Activated naive CD4-positive, alpha-beta T cell treated with anti-CD3 and anti-CD28 coated beads, Interleukin-2, amount 50 U/mL, for 72 hours (primary cell): Measurements from ENCODE around the gene SARS1. TPM values are rescaled to one million over a fixed set of nuclear protein-coding genes. Genes with fewer than 3 reads are reported as not detected.

Source experiments
- ATAC-seq, 2 donors: fragments of 150-1000 bp; cut with Tn5 transposase; 2 replicates each; pipeline ENCODE4 v1.10.0; 2021; ENCODE audit warnings: mild to moderate bottlenecking in 2 of 2, moderate library complexity in 2 of 2
- DNase-seq, 2 donors: peaks; one replicate each; pipeline ENCODE4 v3.0.0; 2021 to 2022; ENCODE audit warnings: low spot score in 2 of 2
- H3K27ac Mint-ChIP-seq, 2 donors: one replicate each; pipeline ENCODE4 v1.8.0; 2022; ENCODE audit warnings: mild to moderate bottlenecking in 2 of 2, mixed read lengths in 2 of 2
- H3K36me3 Mint-ChIP-seq, 2 donors: one replicate each; pipeline ENCODE4 v1.8.0; 2022; ENCODE audit warnings: mixed read lengths in 2 of 2
- H3K9me3 Mint-ChIP-seq, 2 donors: one replicate each; pipeline ENCODE4 v1.8.0; 2022; ENCODE audit warnings: mixed read lengths in 2 of 2
- total RNA-seq, 2 donors: library from RNA; stranded (reverse); gene quantifications; one replicate each; pipeline ENCODE4 v1.2.3, GENCODE V29; 2022

Gene SARS1
- total RNA-seq, 2 donors from 2014 or later: 179 to 273 TPM

DNA sequence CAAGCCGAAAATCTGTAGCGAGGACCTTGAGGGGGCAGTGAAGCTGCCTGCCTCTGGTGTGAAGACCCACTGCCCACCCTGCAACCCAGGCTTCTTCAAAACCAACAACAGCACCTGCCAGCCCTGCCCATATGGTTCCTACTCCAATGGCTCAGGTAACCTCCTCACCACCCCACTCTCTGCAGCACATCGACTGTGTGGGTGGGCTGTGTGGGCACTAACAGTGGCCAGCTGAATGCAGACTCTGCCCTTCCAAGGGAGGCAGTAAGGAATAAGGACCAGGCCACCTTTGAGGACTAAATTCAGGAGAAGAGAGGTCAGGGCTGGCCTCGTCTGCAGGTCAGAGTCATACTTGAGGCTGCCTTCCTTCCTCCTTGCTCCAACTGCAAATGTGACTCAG, 25.5 kb upstream of the SARS1 start:
- Mint-ChIP-seq H3K9me3 (no peaks in the 10 kb centered on the region), H3K27ac (no peak overlapping the region), H3K36me3 (no peaks in the 10 kb centered on the region)
- DNase-seq (no peak), ATAC-seq (no peak)

DNA sequence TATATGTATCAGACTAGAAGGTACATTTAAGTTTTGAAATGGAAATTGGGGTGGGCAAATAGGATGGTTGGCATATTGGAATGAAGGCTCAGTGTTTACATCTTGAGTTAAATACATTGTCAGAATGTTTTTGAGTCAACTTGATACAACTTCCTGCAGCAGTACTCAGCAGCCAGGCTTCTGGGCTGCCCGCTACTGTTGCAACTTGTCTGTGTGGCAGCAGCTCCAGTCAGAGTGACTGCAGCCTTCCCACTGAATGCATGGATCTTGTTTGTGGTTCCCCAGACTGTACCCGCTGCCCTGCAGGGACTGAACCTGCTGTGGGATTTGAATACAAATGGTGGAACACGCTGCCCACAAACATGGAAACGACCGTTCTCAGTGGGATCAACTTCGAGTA, 24.9 kb upstream of the SARS1 start:
- DNase-seq (no peak), ATAC-seq (no peak)
- Mint-ChIP-seq H3K36me3 (no peaks in the 10 kb centered on the region), H3K9me3 (no peaks in the 10 kb centered on the region), H3K27ac (no peak overlapping the region)

DNA sequence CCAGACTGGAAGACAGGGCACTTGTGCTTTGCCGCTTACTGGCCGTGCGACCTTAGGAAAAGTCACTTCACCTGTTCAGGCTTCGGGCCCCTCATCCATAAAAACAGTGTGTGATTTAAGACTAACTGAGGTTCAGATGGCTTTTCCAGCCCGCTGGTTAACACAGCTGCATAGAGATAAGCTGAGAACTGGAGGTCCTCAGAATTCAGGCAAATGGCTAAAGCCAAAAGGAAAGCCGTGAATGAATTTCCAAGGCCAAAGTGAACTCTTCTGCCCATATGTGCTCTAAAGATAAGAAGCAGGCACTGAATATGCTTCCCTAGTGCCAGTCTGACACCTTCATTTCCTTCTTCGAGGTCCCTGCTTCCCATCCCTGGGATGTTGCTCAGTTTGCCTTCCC, 23.5 kb upstream of the SARS1 start:
- no peak overlapping the region for H3K27ac Mint-ChIP-seq

DNA sequence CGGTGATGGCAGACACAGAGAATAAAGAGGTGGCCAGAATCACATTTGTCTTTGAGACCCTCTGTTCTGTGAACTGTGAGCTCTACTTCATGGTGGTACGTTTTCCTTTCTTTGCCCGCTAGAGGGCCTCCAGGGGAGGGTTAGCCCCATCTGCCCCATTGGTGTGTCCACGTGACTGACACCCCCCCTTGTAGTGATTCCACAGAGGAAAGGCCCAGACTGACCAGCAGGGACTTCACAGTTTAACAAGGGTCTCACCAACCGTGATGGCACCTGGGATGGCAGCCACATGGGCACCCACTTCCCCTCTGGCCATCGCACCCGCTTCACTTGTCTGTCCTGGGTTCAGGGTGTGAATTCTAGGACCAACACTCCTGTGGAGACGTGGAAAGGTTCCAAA, 22.3 kb upstream of the SARS1 start:
- Mint-ChIP-seq H3K27ac (no peak overlapping the region), H3K9me3 (no peaks in the 10 kb centered on the region), H3K36me3 (no peaks in the 10 kb centered on the region)
- no peak for DNase-seq
- ATAC-seq: no peak

More for the DNA sequence above, 23.5 kb upstream of the SARS1 start:
- DNase-seq (no peak), ATAC-seq (no peak)
- no peaks in the 10 kb centered on the region for H3K36me3 Mint-ChIP-seq
- no peaks in the 10 kb centered on the region for H3K9me3 Mint-ChIP-seq

DNA sequence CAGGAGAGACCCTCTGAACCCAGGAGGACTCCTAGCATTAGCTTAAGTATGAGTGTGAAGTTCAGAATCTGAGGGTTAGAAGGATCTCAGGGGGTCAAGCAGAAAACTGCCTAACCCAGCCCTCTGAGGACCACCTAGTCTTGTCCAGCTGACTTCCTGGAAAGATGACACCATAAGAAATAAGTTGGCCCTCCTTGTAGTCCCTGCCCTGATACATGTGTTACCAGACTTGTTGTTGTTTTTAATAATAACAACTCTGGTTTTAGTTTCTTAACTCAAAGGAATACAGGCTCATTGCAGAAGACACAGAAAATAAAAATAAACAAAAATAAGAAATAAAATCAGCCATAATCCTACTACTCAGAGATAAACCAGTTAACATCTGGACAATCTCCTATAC, 21.8 kb upstream of the SARS1 start:
- Mint-ChIP-seq H3K27ac (no peak overlapping the region), H3K36me3 (no peaks in the 10 kb centered on the region), H3K9me3 (no peaks in the 10 kb centered on the region)
- no peak for DNase-seq
- ATAC-seq: no peak

DNA sequence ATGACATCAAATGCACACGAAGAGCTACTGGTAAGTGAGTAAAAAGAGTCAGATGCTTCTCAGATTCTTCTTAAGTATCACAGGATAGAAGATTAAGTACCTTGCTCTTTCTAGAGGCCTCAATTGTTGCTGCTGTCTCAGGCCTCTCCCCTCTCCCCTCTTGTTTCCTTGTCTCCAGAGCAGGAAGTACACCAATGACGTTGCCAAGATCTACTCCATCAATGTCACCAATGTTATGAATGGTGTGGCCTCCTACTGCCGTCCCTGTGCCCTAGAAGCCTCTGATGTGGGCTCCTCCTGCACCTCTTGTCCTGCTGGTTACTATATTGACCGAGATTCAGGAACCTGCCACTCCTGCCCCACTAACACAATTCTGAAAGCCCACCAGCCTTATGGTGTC, 21.3 kb upstream of the SARS1 start:
- no peaks in the 10 kb centered on the region for H3K9me3 Mint-ChIP-seq
- ATAC-seq (no peak), DNase-seq (no peak)
- no peaks in the 10 kb centered on the region for H3K36me3 Mint-ChIP-seq
- no peak overlapping the region for H3K27ac Mint-ChIP-seq

DNA sequence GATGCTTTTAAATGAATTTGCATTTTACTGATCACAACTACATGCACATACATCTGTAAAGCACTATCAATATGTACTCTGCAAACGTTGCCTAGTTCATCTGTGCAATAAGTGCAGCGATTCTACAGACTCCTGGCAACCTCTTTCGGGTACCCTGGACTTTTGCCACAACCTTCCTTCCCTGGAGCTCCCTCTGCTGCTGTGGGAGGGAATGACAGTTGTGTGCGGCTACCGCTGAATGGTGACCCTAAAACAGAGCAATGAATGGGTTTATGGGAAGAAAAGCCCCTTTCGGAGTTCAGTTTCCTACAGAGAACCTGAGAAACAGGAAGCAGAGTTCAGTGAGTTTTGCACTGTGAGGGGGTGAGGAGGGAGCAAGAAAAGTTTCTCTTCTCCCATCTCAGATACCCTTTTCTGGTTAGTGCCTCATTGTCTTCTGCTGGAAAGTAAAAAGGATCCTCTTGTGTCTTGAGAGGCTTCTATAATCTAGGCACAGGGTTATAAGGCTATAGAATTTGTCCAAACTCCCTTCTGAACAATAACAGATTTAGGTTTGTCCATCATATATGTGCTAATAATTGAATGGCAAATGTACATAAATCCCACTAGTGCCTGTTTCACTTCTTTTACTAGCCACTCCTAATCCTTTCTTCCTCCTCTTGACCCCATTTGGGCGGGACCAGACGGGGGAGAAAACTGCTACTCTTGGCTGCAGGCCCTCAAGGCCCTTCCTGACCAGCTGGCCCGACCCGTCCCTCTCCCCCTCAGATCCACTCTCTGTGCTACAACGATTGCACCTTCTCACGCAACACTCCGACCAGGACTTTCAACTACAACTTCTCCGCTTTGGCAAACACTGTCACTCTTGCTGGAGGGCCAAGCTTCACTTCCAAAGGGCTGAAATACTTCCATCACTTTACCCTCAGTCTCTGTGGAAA, 19.8 kb upstream of the SARS1 start:
- Mint-ChIP-seq H3K27ac (no peak overlapping the region), H3K36me3 (no peaks in the 10 kb centered on the region), H3K9me3 (no peaks in the 10 kb centered on the region)
- DNase-seq (peak in 1 of 2 donors; percentile 79), ATAC-seq (peak; percentile 44 to 65)

DNA sequence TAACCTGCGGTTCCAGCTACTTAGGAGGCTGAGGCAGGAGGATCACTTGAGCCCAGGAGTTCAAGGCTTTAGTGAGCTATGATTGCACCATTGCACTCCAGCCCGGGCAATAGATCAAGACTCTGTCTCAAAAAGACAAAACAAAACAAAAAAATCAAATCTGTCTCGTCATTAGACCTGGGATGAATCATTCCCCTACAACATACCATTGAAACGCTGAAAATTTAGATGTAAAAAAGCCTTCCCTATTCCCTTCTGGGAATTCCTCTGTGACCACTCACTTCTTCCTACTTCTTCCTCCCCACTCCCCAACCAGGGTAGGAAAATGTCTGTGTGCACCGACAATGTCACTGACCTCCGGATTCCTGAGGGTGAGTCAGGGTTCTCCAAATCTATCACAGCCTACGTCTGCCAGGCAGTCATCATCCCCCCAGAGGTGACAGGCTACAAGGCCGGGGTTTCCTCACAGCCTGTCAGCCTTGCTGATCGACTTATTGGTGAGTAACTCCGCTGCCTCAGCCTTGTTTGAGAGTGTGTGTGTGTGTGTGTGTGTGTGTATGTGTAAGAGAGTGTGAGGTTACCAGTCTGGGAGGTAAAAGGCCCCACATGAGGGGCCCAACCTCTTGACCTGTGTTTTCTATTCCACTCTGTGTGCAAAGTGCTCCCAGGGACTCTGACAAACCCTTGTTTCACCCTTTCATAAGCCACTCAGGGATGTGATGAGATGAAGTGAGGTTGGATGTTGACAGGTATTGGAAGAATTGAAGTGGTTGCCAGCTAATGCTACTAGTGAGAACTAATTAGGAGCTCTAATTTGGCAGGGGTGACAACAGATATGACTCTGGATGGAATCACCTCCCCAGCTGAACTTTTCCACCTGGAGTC, 16.3 kb upstream of the SARS1 start:
- peak; percentile 65 to 76 for ATAC-seq
- H3K27ac Mint-ChIP-seq: no peak overlapping the region
- DNase-seq: no peak
- no peaks in the 10 kb centered on the region for H3K9me3 Mint-ChIP-seq
- no peaks in the 10 kb centered on the region for H3K36me3 Mint-ChIP-seq

DNA sequence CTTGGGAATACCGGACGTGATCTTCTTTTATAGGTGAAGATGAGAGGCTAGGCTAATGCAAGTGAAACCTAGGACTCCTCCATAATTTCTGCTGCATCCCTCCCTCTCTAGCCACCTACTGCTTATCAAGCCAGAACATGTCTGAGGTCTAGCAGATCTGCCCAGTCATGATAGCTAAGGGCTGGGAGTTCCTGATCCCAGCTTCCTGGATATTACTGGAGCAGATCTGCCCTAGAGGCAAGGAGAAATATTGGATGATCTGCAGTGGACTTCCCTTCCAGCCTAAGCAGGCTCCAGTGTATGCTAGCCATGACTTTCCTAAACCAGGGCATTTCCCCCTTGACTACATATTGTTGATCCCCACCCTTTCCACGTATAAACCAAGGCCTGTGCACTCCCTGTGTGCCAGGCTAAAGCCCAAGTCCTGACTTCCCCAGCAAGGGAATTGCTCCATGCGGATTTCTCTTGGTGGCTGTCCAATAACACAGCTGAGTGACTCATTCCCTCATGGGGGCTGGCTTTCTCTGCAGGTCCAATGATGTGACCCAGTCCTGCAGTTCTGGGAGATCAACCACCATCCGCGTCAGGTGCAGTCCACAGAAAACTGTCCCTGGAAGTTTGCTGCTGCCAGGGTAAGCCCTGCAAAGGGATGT, 15.5 kb upstream of the SARS1 start:
- DNase-seq (no peak), ATAC-seq (no peak)
- Mint-ChIP-seq H3K9me3 (no peaks in the 10 kb centered on the region), H3K27ac (no peak overlapping the region), H3K36me3 (no peaks in the 10 kb centered on the region)

DNA sequence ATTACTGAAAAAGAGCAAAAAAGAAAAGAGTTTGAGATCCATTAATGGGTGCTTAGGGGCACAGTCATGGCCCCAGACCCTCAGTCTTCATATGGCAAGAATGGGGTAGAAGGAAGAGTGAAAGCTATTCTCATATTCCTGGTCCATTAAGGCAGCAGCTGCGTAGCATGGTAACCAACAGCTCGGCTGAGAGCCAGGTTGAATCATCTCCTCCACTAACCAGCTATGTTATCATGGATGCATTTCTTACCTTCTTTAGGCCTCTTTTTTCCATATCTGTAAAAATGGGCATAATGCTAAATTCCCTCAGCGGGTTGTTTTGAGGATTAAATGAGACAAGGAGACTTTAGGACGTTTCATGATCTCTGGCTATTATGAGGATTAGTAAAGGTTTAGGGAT, 15.0 kb upstream of the SARS1 start:
- no peaks in the 10 kb centered on the region for H3K36me3 Mint-ChIP-seq
- no peak overlapping the region for H3K27ac Mint-ChIP-seq
- ATAC-seq (no peak), DNase-seq (no peak)
- H3K9me3 Mint-ChIP-seq: no peaks in the 10 kb centered on the region

DNA sequence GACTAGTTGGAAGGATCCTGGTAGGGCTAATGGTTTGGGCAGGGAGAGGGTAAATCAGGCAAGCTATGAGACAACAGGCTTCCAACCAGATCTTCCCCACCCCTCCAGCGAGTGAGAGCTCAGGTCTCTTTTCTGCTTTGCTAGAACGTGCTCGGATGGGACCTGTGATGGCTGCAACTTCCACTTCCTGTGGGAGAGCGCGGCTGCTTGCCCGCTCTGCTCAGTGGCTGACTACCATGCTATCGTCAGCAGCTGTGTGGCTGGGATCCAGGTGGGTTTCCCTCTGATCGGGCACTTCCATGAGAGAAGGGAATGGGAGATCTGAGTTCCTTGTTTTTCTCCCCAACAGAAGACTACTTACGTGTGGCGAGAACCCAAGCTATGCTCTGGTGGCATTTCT, 14.0 kb upstream of the SARS1 start:
- ATAC-seq: no peak
- H3K27ac Mint-ChIP-seq: peak overlapping the region; percentile 9 to 13
- H3K36me3 Mint-ChIP-seq: no peaks in the 10 kb centered on the region
- no peaks in the 10 kb centered on the region for H3K9me3 Mint-ChIP-seq
- no peak for DNase-seq

DNA sequence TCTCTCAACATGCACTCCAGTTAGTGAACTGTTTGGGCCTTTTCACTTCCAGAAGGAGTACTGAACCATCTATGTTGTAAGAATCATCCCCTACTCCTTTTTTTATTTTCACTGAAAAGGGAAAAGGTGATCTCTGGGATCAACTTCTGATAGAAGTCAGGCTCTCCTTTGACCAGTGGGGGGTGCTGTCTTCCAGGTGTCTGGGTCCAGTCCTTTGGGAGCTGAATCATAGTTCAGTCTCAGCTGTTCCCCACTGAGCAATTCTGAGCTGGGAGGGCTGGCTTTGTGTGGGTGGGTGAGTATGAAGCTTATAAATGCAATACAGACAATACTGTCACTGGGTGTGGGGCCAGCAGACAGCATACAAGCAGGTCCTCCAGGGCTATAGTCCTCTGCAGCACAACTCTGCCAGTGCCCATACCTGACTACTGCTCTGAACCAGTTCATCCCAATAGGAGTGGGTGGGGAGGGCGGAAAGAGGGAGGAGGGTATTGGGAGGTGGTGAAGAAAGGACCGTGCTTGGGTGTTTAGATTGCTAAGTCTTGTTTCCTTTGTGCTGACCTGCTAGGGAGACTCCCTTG, 12.5 kb upstream of the SARS1 start:
- H3K9me3 Mint-ChIP-seq: no peaks in the 10 kb centered on the region
- H3K36me3 Mint-ChIP-seq: no peaks in the 10 kb centered on the region
- peak; percentile 65 to 75 for DNase-seq
- peak; percentile 86 to 90 for ATAC-seq
- H3K27ac Mint-ChIP-seq: peak overlapping the region in 1 of 2 donors; percentile 56

DNA sequence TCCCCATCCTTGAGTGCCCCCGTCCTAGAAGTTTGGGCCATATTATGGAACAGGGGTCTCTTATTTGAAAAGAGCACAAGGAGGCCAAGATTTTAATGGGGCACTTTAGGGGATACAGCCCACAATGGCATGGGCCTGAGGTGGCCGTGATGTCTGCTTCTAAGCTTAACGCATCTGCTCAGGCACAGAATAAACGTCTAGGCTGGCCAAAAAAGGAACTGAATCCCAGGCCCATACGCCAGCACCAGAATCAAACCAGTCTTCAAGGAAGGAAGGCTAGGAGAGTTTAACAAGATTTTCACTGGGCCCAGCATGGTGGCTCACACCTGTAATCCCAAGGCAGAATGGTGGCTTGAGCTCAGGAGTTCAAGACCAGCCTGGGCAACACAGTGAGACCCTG, 9.2 kb upstream of the SARS1 start:
- Mint-ChIP-seq H3K27ac (no peak overlapping the region), H3K36me3 (no peaks in the 10 kb centered on the region), H3K9me3 (no peaks in the 10 kb centered on the region)
- ATAC-seq (no peak), DNase-seq (no peak)

DNA sequence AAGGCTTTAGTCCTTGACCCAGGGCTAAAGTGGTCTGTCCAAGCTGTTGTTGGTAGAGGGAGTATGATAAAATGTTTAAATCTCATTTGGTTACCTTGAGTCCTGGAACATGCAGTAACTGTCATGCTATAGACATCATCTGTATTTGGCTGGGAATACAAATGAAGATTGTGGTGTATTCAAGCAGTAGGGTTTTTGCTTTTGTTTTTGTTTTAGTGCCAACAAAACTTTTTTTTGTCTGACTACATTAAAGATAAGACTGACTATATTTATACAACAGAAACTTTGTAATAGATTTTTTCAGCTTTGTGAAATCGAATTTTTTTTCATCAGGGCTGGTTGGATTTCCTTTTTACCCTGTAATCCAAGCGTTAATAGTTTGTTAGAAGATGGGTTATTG, 7.4 kb upstream of the SARS1 start:
- no peaks in the 10 kb centered on the region for H3K36me3 Mint-ChIP-seq
- no peak for ATAC-seq
- H3K9me3 Mint-ChIP-seq: no peaks in the 10 kb centered on the region
- no peak for DNase-seq
- H3K27ac Mint-ChIP-seq: no peak overlapping the region

DNA sequence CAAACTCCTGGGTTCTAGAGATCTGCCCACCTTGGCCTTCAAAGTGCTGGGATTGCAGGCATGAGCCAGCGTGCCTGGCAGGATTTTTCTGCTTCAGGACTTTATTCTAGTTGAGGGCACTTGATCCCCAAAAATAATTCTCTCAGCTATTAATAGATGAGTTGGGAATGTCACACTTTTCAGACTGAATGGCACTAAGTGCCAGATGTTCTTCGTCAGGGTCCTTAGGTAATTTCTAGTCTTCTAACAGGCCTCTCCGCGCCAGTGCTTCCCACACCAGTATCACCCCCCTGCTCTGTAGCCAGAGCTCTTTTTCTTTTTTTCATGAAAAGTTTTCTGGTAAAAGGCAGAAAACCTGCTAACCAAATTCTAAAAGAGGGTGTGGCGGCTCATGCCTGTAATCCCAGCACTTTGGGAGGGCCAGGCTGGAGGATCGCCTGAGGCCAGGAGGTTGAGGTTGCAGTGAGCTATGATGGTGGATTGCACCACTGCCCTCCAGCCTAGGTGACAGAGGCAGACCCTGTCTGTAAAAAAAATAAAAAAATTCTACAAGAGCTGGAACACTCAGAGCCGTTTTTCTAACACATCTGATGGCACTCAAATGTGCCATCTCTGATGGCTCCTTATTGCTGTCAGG, 6.1 kb upstream of the SARS1 start:
- Mint-ChIP-seq H3K27ac (no peak overlapping the region), H3K36me3 (no peaks in the 10 kb centered on the region), H3K9me3 (no peaks in the 10 kb centered on the region)
- DNase-seq: no peak
- ATAC-seq: no peak

DNA sequence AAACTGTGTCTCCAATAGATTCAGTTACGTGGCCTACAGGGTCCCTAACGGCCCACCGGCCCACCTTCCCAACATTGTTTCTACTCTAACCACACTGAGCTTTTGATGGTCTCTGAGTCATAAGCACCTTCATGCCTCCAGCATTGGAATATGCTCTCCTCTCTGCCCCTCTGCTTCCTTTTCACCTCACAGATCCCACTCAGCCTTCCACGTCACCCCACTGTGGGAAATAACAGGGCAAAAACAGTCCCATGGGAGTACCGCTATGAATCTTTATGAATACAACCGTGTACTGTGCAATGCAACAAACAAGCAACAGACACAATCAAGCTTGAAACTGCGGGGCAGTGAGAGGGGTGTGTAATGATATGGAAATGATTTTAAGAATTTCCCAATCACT, 5.3 kb upstream of the SARS1 start:
- Mint-ChIP-seq H3K36me3 (no peaks in the 10 kb centered on the region), H3K27ac (no peak overlapping the region), H3K9me3 (no peaks in the 10 kb centered on the region)
- DNase-seq: no peak
- no peak for ATAC-seq
